ENCODE measurements around the gene ZNF281.

DNA sequence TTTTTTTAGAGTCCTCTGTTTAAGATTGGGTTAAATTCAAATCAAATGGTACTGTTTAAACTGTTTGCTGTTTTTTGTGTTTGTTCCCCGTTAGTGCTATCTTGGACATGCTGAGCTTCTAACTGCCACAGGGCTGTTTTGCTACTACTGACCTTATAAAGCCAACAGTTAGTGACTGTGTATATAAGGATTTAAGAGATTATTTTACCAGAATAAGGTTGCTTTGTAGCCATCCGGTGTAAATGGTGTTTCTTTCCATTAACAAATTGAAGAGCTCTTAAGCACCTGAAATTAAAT is 37.0 kb downstream of the ZNF281 start:
- TF ChIP-seq POLR2AphosphoS5 (IDR thresholded peaks at IDR 0.05; ENCODE audit: low read depth, low read length) (no peak), POLR2A (IDR thresholded peaks at IDR 0.05; ENCODE audit: low read depth, low read length) (no peak)
